DND-41 (cell line): ENCODE results near the gene CUTC.

Experiments
- ATAC-seq: fragments of 200-7000 bp; cut with Tn5 transposase; 3 replicates; pipeline ENCODE4 v1.9.1; 2021; ENCODE audit warnings: low read depth; ENCODE audit not compliant: insufficient read depth
- DNase-seq: peaks from one replicate; pipeline ENCODE4 v3.0.0-alpha.2; 2020
- H2AFZ ChIP-seq: 2 replicates; pipeline ENCODE4 v1.6.0; 2012; ENCODE audit warnings: low read depth, low read length
- H3K27ac ChIP-seq: 2 replicates; pipeline ENCODE4 v1.5.1; 2012; ENCODE audit warnings: low read length, inconsistent platforms
- H3K27me3 ChIP-seq: fragments of 200-600 bp; sonication (generic); 2 replicates; pipeline ENCODE4 v1.6.0; 2012; ENCODE audit warnings: low read length, mild to moderate bottlenecking, inconsistent platforms; ENCODE audit not compliant: insufficient read depth, poor library complexity
- H3K36me3 ChIP-seq: 2 replicates; pipeline ENCODE4 v1.5.1; 2012; ENCODE audit warnings: low read length, inconsistent platforms; ENCODE audit not compliant: insufficient read depth
- H3K4me1 ChIP-seq: 2 replicates; pipeline ENCODE4 v1.5.1; 2012; ENCODE audit warnings: mild to moderate bottlenecking, low read length; ENCODE audit not compliant: insufficient read depth
- H3K4me2 ChIP-seq: 2 replicates; pipeline ENCODE4 v1.6.0; 2012; ENCODE audit warnings: mild to moderate bottlenecking, moderate library complexity, low read length, inconsistent platforms; ENCODE audit not compliant: insufficient read depth
- H3K4me3 ChIP-seq, 2 experiments: fragments of 200-600 bp in 1 of 2; shearing (Covaris generic) in 1 of 2; 2 replicates each; pipeline ENCODE4 v1.5.1; 2012 to 2016; ENCODE audit warnings: inconsistent platforms in 2 of 2, low read length in 2 of 2, mild to moderate bottlenecking in 2 of 2, low read depth in 1 of 2, moderate library complexity in 1 of 2
- H3K79me2 ChIP-seq: 2 replicates; pipeline ENCODE4 v1.6.0; 2012; ENCODE audit warnings: low read length, inconsistent platforms; ENCODE audit not compliant: insufficient read depth
- H3K9ac ChIP-seq: 2 replicates; pipeline ENCODE4 v1.6.0; 2012; ENCODE audit warnings: low read depth, mild to moderate bottlenecking, inconsistent platforms, low read length, moderate library complexity
- H3K9me3 ChIP-seq: 2 replicates; pipeline ENCODE4 v1.5.1; 2012; ENCODE audit warnings: low read length, moderate library complexity, mild to moderate bottlenecking, inconsistent platforms; ENCODE audit not compliant: insufficient read depth, severe bottlenecking
- H4K20me1 ChIP-seq: 2 replicates; pipeline ENCODE4 v1.6.0; 2012; ENCODE audit warnings: low read length; ENCODE audit not compliant: insufficient read depth
- EZH2 ChIP-seq: IDR thresholded peaks from 3 replicates; pipeline ENCODE4 v1.6.1; 2012; ENCODE audit warnings: borderline replicate concordance, low read depth, mild to moderate bottlenecking, moderate library complexity, low read length, inconsistent platforms; ENCODE audit not compliant: severe bottlenecking
- TF ChIP-seq, protein P1 (sequence below): IDR thresholded peaks from 2 replicates; pipeline ENCODE4 v1.5.1; 2012; ENCODE audit warnings: borderline replicate concordance, low read length, moderate library complexity, mild to moderate bottlenecking; ENCODE audit not compliant: poor library complexity, severe bottlenecking; ENCODE audit errors: extremely low read depth

The CUTC gene

GRCh38 chr10:99793819-99794218 lies 61.8 kb downstream of the CUTC start:
- Histone ChIP-seq H3K9me3 (no peaks in the 10 kb centered on the region), H3K4me2 (no peak overlapping the region), H3K4me1 (no peaks in the 10 kb centered on the region), H3K27ac (no peak overlapping the region), H2AFZ (no peak overlapping the region), H3K27me3 (no peaks in the 10 kb centered on the region), H3K79me2 (no peaks in the 10 kb centered on the region), H3K4me3 (no peak overlapping the region), H3K9ac (no peak overlapping the region), H3K36me3 (no peaks in the 10 kb centered on the region), H4K20me1 (no peaks in the 10 kb centered on the region)
- no peak for TF ChIP-seq EZH2
- TF ChIP-seq, protein P1, sequence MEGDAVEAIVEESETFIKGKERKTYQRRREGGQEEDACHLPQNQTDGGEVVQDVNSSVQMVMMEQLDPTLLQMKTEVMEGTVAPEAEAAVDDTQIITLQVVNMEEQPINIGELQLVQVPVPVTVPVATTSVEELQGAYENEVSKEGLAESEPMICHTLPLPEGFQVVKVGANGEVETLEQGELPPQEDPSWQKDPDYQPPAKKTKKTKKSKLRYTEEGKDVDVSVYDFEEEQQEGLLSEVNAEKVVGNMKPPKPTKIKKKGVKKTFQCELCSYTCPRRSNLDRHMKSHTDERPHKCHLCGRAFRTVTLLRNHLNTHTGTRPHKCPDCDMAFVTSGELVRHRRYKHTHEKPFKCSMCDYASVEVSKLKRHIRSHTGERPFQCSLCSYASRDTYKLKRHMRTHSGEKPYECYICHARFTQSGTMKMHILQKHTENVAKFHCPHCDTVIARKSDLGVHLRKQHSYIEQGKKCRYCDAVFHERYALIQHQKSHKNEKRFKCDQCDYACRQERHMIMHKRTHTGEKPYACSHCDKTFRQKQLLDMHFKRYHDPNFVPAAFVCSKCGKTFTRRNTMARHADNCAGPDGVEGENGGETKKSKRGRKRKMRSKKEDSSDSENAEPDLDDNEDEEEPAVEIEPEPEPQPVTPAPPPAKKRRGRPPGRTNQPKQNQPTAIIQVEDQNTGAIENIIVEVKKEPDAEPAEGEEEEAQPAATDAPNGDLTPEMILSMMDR = no peak
- DNase-seq (no peak), ATAC-seq (no peak)

DNA sequence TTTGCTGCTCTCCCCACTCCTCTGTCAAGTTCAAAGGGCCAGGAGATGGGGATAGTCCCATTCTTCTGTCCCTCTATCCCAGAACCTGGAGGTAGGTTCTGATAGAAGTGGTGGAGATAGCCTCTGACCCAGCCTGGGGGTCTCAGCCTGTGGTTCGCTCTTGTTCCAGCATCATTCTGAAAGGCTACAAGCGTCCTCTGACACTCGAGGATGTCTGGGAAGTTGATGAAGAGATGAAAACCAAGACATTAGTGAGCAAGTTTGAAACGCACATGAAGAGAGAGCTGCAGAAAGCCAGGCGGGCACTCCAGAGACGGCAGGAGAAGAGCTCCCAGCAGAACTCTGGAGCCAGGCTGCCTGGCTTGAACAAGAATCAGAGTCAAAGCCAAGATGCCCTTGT lies 64.9 kb downstream of the CUTC start:
- no peak for DNase-seq
- ATAC-seq = no peak
- Histone ChIP-seq H4K20me1 (no peaks in the 10 kb centered on the region), H3K79me2 (no peaks in the 10 kb centered on the region), H2AFZ (no peak overlapping the region), H3K4me3 (no peak overlapping the region), H3K9me3 (no peaks in the 10 kb centered on the region), H3K27me3 (no peaks in the 10 kb centered on the region), H3K36me3 (no peaks in the 10 kb centered on the region), H3K9ac (no peak overlapping the region), H3K27ac (no peak overlapping the region), H3K4me2 (no peak overlapping the region), H3K4me1 (no peaks in the 10 kb centered on the region)
- no peak for TF ChIP-seq EZH2
- TF ChIP-seq, protein P1 = no peak

DNA sequence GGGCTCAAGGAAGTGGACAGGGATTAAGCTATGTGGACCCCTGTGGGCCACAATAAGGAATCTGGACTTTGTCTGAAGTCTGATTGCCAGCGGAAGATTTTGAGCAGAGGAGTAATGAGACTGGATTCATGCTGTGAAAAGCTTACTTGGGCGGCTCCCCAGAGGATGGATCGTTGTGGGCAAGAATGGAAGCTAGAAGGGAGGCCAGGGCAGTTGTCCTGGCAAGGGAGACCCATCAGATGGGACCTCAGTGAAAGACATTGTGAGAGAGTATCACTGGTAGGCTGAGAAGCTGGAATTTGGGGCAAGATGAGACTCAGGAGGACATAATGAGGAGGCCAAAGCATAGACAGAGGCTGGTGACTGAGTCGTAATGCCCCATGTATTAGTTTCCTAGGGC lies 66.0 kb downstream of the CUTC start:
- H4K20me1 ChIP-seq = no peaks in the 10 kb centered on the region
- H3K27ac ChIP-seq = no peak overlapping the region
- no peaks in the 10 kb centered on the region for H3K4me1 ChIP-seq
- H3K9ac ChIP-seq = no peak overlapping the region
- TF ChIP-seq, protein P1 = no peak
- TF ChIP-seq EZH2 = no peak
- DNase-seq = no peak
- no peaks in the 10 kb centered on the region for H3K9me3 ChIP-seq
- no peaks in the 10 kb centered on the region for H3K36me3 ChIP-seq
- no peak overlapping the region for H3K4me2 ChIP-seq
- no peaks in the 10 kb centered on the region for H3K79me2 ChIP-seq
- H3K27me3 ChIP-seq = no peaks in the 10 kb centered on the region
- no peak overlapping the region for H2AFZ ChIP-seq
- no peak for ATAC-seq
- H3K4me3 ChIP-seq = no peak overlapping the region

DNA sequence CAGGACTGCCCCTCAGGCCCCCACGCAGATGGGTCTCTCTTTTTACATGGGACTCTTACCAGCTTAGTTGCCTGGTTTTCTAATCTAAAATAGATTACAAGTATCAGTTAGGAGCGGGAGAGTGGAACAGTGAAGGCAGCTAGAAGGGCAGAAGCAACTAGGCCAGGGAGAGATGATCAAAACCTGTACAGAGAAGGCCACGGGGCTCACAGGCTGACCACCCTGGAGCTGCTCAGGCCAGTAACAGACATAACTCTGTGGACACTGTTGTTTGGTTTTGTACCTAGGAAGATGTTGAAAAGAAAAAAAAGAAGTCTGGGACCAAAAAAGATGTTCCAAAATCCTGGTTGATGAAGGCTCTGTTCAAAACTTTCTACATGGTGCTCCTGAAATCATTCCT lies 66.9 kb downstream of the CUTC start:
- no peak for ATAC-seq
- Histone ChIP-seq H3K4me2 (no peak overlapping the region), H3K36me3 (no peaks in the 10 kb centered on the region), H3K4me3 (no peak overlapping the region), H3K9ac (no peak overlapping the region), H3K27me3 (no peaks in the 10 kb centered on the region), H3K4me1 (no peaks in the 10 kb centered on the region), H3K27ac (no peak overlapping the region), H3K79me2 (no peaks in the 10 kb centered on the region), H4K20me1 (no peaks in the 10 kb centered on the region), H3K9me3 (no peaks in the 10 kb centered on the region), H2AFZ (no peak overlapping the region)
- no peak for DNase-seq
- no peak for TF ChIP-seq EZH2
- TF ChIP-seq, protein P1 = no peak
